Hepatocyte (in vitro differentiated cells): ENCODE data around the gene PHLPP1.

ENCODE experiments used
- CTCF ChIP-seq: fragments of 200-600 bp; sonication (generic); IDR thresholded peaks from 2 replicates; pipeline ENCODE4 v1.5.1; 2016; ENCODE audit warnings: antibody characterized with exemption, mild to moderate bottlenecking; ENCODE audit not compliant: poor library complexity
- EZH2 ChIP-seq: fragments of 200-600 bp; sonication (generic); IDR thresholded peaks from 2 replicates; pipeline ENCODE4 v1.6.1; 2016; ENCODE audit warnings: antibody characterized with exemption, mild to moderate bottlenecking, borderline replicate concordance
- EZH2phosphoT487 ChIP-seq: fragments of 200-600 bp; sonication (generic); IDR thresholded peaks from one replicate; pipeline ENCODE4 v1.6.1; 2018; ENCODE audit warnings: antibody characterized with exemption, mild to moderate bottlenecking, low read depth, moderate library complexity; ENCODE audit not compliant: unreplicated experiment, severe bottlenecking

GRCh38 chr18:62878305-62878704 lies 163.0 kb downstream of the PHLPP1 start:
- TF ChIP-seq CTCF (no peak), EZH2 (no peak), EZH2phosphoT487 (no peak)
